GM18858 (cell line): ENCODE data around the gene LRCOL1.

ENCODE experiments used
- ATAC-seq: cut with Tn5 transposase; IDR thresholded peaks from one replicate; pipeline ENCODE4 v1.9.1; 2021; ENCODE audit not compliant: unreplicated experiment

Gene LRCOL1

GRCh38 chr12:132568826-132569480 lies 41.4 kb downstream of the LRCOL1 start:
- ATAC-seq: no peak

GRCh38 chr12:132568301-132568700 lies 42.1 kb downstream of the LRCOL1 start:
- no peak for ATAC-seq

- no peak for ATAC-seq
These were observed 43.8 kb downstream of the LRCOL1 start for GRCh38 chr12:132566516-132567131.

GRCh38 chr12:132565365-132565764 lies 45.0 kb downstream of the LRCOL1 start:
- ATAC-seq: no peak

- no peak for ATAC-seq
These were observed 46.5 kb downstream of the LRCOL1 start for GRCh38 chr12:132563911-132564310.

GRCh38 chr12:132562489-132563021 lies 47.8 kb downstream of the LRCOL1 start:
- no peak for ATAC-seq

GRCh38 chr12:132561427-132562156 lies 48.8 kb downstream of the LRCOL1 start:
- ATAC-seq: no peak

- ATAC-seq: no peak
These were observed 49.6 kb downstream of the LRCOL1 start for GRCh38 chr12:132560614-132561426.

GRCh38 chr12:132560364-132560613 lies 50.1 kb downstream of the LRCOL1 start:
- ATAC-seq: no peak

- no peak for ATAC-seq
These were observed 50.6 kb downstream of the LRCOL1 start for GRCh38 chr12:132559652-132560363.

- ATAC-seq: no peak
These were observed 51.3 kb downstream of the LRCOL1 start for GRCh38 chr12:132558861-132559623.

- ATAC-seq: no peak
These were observed 52.1 kb downstream of the LRCOL1 start for GRCh38 chr12:132558042-132558856.

GRCh38 chr12:132557291-132558015 lies 52.9 kb downstream of the LRCOL1 start:
- no peak for ATAC-seq

GRCh38 chr12:132556801-132557200 lies 53.6 kb downstream of the LRCOL1 start:
- no peak for ATAC-seq

- no peak for ATAC-seq
These were observed 54.2 kb downstream of the LRCOL1 start for GRCh38 chr12:132556216-132556615.

- no peak for ATAC-seq
These were observed 54.7 kb downstream of the LRCOL1 start for GRCh38 chr12:132555686-132556085.

GRCh38 chr12:132554845-132555630 lies 55.3 kb downstream of the LRCOL1 start:
- ATAC-seq: no peak
